ENCODE measurements around the gene C3orf20. TPM values are rescaled to one million over a fixed set of nuclear protein-coding genes. Genes with fewer than 3 reads are reported as not detected.

The C3orf20 gene
- total RNA-seq, 3 donors from 2014 or later, result 0.15 to 0.16 TPM; not detected in 1

DNA sequence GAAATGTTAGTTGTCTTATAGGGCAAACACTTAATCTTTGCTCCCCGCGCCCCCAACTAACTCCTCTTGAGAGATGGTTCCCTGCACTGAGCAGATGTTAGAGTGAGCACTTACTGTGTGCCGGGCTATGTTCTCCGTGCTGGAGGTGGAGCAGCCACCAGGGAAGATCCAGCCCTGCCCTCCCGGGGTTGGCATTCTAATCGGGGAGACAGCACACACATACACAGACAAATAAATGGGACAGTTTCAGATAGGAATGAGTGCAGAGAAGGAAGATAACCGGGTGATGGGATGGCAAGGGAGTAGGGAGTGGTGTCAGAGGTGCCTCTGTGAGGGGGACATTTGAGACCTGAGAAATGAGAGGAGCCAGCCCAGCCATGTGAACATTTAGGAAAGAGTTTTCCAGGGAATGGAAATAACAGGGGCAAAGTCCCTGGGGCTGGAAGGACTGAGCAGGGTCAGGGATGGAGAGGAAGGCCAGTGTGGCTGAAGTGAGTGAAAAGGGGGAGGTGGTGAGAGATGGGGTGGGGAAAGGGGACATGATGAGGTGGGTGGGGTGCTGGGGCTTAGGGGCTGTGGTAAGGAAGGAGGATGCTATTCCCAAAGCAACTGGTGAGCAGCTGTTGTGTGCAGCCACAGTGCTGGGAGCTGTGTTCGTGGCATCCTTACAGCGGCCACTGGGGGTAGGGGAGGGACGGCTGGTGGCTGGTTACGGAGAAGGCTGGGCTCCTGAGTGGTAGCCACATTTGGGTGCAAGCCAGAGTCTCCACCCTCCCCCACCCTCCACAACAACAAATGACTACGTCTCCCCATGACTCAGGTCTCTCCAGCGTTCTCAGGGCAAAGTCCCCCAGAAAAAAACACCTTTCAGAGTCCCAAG, 128.4 kb downstream of the C3orf20 start:
- no peaks in the 10 kb centered on the region for H3K9me3 ChIP-seq
- H3K27me3 ChIP-seq, result peaks cover 0 to 5% of the 10 kb centered on the region in 2 donors
- intact Hi-C loops (cut with DNase I; ENCODE audit: low total_unique reads), result loop anchor here (10.0 kb wide), 1 partner anchor 319 kb away; no protein-coding TSS in a partner anchor
- H3K4me1 ChIP-seq, result no peaks in the 10 kb centered on the region
- no peak overlapping the region for H3K4me3 ChIP-seq
- no peaks in the 10 kb centered on the region for H3K36me3 ChIP-seq
- H3K27ac ChIP-seq, result peak overlapping the region in 1 of 2 donors; percentile 78
- DNase-seq (ENCODE audit: low spot score in 2 of 2), result no peak
- TF ChIP-seq, protein P1, sequence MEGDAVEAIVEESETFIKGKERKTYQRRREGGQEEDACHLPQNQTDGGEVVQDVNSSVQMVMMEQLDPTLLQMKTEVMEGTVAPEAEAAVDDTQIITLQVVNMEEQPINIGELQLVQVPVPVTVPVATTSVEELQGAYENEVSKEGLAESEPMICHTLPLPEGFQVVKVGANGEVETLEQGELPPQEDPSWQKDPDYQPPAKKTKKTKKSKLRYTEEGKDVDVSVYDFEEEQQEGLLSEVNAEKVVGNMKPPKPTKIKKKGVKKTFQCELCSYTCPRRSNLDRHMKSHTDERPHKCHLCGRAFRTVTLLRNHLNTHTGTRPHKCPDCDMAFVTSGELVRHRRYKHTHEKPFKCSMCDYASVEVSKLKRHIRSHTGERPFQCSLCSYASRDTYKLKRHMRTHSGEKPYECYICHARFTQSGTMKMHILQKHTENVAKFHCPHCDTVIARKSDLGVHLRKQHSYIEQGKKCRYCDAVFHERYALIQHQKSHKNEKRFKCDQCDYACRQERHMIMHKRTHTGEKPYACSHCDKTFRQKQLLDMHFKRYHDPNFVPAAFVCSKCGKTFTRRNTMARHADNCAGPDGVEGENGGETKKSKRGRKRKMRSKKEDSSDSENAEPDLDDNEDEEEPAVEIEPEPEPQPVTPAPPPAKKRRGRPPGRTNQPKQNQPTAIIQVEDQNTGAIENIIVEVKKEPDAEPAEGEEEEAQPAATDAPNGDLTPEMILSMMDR (IDR thresholded peaks at IDR 0.05), result no peak
- no peak for TF ChIP-seq POLR2AphosphoS5 (IDR thresholded peaks at IDR 0.05)
- no peak for TF ChIP-seq POLR2A (IDR thresholded peaks at IDR 0.05)

DNA sequence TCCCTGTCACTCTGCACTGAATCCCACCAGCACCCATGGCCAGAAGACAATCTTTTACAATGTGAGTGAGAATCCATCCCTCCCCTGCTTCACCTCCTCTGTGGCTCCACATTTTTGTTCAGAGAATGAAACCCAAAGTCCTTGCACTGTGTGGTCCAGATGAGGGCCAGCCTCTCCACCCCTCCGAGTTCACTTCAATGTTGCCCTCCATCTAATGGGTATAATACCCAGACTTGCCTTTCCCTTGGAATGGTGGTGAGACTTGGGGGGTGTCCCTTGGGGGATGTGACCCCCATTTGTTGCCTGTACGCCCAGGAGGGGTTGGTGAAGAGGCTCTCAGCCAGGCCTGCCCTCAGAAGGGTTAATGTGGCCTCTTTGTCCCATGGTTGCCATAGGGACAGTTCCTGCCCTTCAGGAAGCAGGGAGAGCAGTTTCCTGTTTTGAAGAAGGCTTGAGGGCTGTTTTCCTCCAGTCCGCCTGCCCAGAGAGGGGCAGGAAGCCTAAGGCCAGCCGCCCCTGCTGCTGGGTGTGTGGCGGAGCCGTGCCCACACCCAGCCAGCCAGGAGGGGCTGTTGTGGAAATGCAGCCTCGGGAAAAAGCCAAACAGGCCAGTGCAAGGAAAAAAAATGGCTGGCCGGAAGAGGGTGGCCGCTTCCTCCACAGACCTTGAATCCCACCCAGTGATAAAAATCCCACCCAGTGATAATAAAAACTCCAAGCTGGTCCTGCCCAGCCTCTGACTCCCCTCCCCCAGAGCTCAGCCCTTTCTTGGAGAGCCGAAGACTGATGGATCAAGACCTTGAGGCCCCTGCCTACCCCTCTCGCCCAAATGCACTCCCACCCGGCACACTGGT, 129.3 kb downstream of the C3orf20 start:
- Histone ChIP-seq H3K4me1 (no peaks in the 10 kb centered on the region), H3K36me3 (no peaks in the 10 kb centered on the region), H3K4me3 (no peak overlapping the region), H3K27ac (peak overlapping the region; percentile 36 to 78), H3K9me3 (no peaks in the 10 kb centered on the region), H3K27me3 (peaks cover 0 to 6% of the 10 kb centered on the region in 2 donors)
- intact Hi-C loops (cut with DNase I; ENCODE audit: low total_unique reads), result loop anchor here (10.0 kb wide), 1 partner anchor 319 kb away; no protein-coding TSS in a partner anchor
- DNase-seq (ENCODE audit: low spot score in 2 of 2), result no peak
- TF ChIP-seq POLR2A (IDR thresholded peaks at IDR 0.05) (no peak), POLR2AphosphoS5 (IDR thresholded peaks at IDR 0.05) (peak in 1 of 3 donors; percentile 44)

DNA sequence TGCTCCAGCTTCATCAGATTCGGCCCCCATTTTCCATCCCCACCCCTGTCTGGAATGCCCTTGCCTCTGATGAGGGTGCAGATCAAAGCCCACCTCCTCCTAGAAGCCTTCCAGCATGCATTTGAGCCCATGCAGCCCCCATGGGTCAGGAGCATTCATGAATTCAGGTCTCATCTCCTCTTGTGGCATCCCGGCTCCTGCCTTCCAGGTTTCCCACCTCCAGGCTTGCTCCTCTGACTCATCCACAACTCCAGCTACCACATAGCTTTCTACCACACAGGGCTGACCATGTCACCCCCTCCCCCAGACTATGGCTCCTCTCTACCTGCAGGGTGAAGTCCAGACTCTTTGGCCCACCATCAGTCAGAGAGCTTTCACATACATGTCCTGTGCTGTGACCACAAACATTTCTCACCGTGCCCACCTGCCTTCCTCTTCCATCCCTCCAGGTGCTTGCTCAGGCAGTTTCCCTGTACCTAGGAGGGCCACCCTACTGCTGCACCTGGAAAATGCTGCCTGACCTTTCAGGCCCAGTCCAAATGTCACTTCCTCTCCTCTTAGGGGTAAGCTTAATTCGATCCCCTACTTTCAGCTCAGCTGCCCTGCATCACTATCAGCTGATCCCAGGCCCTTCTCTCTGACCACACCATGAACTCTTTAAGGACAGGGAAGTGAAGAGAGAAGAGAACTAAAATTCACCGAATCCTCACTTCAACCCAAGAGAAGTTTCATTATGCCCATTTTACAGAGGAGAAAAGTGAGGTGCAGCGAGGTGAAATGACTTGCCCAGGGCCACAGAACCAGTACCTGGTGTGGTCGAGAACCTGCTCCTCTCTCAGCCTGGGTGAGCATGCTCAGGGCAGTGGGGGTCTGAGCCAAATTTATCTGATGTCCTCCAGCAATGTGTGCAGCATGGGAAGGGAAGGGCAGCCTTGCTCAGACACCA, 130.2 kb downstream of the C3orf20 start:
- DNase-seq (ENCODE audit: low spot score in 2 of 2), result no peak
- H3K4me1 ChIP-seq, result no peaks in the 10 kb centered on the region
- peaks cover 0 to 13% of the 10 kb centered on the region in 2 donors for H3K27me3 ChIP-seq
- intact Hi-C loops (cut with DNase I; ENCODE audit: low total_unique reads), result loop anchor here (10.0 kb wide), 1 partner anchor 320 kb away; no protein-coding TSS in a partner anchor
- no peaks in the 10 kb centered on the region for H3K9me3 ChIP-seq
- no peak overlapping the region for H3K4me3 ChIP-seq
- TF ChIP-seq POLR2A (IDR thresholded peaks at IDR 0.05) (no peak), POLR2AphosphoS5 (IDR thresholded peaks at IDR 0.05) (no peak)
- TF ChIP-seq, protein P1 (IDR thresholded peaks at IDR 0.05), result no peak
- H3K36me3 ChIP-seq, result no peaks in the 10 kb centered on the region
- peak overlapping the region; percentile 36 to 78 for H3K27ac ChIP-seq

DNA sequence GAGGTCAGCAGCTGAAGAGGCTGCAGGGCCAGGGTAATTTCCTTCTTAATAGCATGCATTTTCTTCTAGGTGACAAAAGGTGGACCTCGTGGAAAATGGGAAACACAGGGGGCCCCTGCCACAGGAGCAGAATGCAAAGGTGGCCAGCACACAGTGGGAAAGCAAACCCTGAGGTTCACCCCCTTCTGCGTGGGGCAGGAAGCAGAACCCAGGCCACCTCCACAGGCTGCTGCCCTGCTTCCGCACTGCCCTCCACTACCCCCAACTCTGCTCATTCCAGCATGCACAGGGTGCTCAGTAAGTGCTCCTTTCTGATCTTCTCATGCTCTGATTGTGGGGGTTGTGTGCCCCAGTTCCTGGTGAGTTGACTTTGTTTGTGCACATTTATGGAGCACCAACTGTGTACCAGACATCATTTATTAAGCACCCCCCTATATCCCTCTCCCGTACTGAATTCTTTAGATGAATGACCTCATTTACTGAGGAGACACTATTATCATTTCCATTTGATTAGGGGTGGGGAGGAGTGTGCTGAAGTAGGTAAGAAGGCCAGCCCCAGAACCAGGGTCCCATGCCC, 131.1 kb downstream of the C3orf20 start:
- H3K27me3 ChIP-seq, result peaks cover 0 to 18% of the 10 kb centered on the region in 2 donors
- TF ChIP-seq POLR2A (IDR thresholded peaks at IDR 0.05) (no peak), POLR2AphosphoS5 (IDR thresholded peaks at IDR 0.05) (no peak)
- TF ChIP-seq, protein P1 (IDR thresholded peaks at IDR 0.05), result no peak
- DNase-seq (ENCODE audit: low spot score in 2 of 2), result no peak
- no peaks in the 10 kb centered on the region for H3K9me3 ChIP-seq
- no peaks in the 10 kb centered on the region for H3K36me3 ChIP-seq
- intact Hi-C loops (cut with DNase I; ENCODE audit: low total_unique reads), result loop anchor here (10.0 kb wide), 1 partner anchor 321 kb away; no protein-coding TSS in a partner anchor
- no peak overlapping the region for H3K27ac ChIP-seq
- H3K4me1 ChIP-seq, result no peaks in the 10 kb centered on the region
- H3K4me3 ChIP-seq, result no peak overlapping the region
